ENCODE results near the gene NUMA1.

The NUMA1 gene

DNA sequence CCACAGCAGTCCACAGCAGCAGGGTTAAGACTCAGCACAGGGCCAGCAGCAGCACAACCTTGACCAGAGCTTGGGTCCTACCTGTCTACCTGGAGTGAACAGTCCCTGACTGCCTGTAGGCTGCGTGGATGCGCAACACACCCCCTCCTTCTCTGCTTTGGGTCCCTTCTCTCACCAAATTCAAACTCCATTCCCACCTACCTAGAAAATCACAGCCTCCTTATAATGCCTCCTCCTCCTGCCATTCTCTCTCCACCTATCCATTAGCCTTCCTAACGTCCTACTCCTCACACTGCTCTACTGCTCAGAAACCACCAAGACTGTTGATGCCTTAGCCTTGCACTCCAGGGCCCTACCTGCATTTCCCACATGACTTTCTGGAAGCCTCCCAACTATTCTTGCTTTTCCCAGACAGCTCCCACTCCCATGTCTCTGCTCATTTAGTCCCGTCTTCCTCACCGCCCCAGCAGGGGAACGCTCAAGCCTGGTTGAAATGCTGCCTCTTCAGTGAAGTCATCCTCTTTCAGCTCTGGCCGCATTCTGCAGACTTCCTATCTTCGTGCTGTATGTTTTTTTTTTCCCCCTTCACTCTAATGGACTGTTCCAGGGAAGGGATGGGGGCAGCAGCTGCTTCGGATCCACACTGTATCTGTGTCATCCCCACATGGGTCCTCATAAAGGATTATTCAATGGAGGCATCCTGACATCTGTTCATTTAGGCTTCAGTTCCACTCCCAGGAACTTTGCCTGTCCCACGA is 78.3 kb downstream of the NUMA1 start:
- ATAC-seq (ENCODE audit: low read depth) (peak; percentile 6; the same call in 1 of the 3 replicates), DNase-seq (ENCODE audit: low spot score) (no peak)
- peaks cover 50% of the 10 kb centered on the region for H3K36me3 ChIP-seq (ENCODE audit: low read depth)
- no peak overlapping the region for H3K4me3 ChIP-seq (ENCODE audit: severe bottlenecking)
- TF ChIP-seq, protein P1, sequence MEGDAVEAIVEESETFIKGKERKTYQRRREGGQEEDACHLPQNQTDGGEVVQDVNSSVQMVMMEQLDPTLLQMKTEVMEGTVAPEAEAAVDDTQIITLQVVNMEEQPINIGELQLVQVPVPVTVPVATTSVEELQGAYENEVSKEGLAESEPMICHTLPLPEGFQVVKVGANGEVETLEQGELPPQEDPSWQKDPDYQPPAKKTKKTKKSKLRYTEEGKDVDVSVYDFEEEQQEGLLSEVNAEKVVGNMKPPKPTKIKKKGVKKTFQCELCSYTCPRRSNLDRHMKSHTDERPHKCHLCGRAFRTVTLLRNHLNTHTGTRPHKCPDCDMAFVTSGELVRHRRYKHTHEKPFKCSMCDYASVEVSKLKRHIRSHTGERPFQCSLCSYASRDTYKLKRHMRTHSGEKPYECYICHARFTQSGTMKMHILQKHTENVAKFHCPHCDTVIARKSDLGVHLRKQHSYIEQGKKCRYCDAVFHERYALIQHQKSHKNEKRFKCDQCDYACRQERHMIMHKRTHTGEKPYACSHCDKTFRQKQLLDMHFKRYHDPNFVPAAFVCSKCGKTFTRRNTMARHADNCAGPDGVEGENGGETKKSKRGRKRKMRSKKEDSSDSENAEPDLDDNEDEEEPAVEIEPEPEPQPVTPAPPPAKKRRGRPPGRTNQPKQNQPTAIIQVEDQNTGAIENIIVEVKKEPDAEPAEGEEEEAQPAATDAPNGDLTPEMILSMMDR (IDR thresholded peaks at IDR 0.05; ENCODE audit: poor library complexity, severe bottlenecking): no peak
- H3K27ac ChIP-seq (ENCODE audit: poor library complexity, severe bottlenecking): no peak overlapping the region
- H3K9me3 ChIP-seq (ENCODE audit: severe bottlenecking): no peaks in the 10 kb centered on the region
- no peaks in the 10 kb centered on the region for H3K27me3 ChIP-seq (ENCODE audit: insufficient read depth, poor library complexity, severe bottlenecking)
- H3K4me1 ChIP-seq (ENCODE audit: insufficient read depth, poor library complexity, severe bottlenecking): no peaks in the 10 kb centered on the region

GRCh38 chr11:72001285-72001684 is 79.1 kb downstream of the NUMA1 start:
- H3K36me3 ChIP-seq (ENCODE audit: low read depth): peaks cover 42% of the 10 kb centered on the region
- TF ChIP-seq, protein P1 (IDR thresholded peaks at IDR 0.05; ENCODE audit: poor library complexity, severe bottlenecking): no peak
- DNase-seq (ENCODE audit: low spot score) (no peak), ATAC-seq (ENCODE audit: low read depth) (no peak; the same call in 2 of the 3 replicates)
- no peak overlapping the region for H3K27ac ChIP-seq (ENCODE audit: poor library complexity, severe bottlenecking)
- no peaks in the 10 kb centered on the region for H3K4me1 ChIP-seq (ENCODE audit: insufficient read depth, poor library complexity, severe bottlenecking)
- no peak overlapping the region for H3K4me3 ChIP-seq (ENCODE audit: severe bottlenecking)
- H3K9me3 ChIP-seq (ENCODE audit: severe bottlenecking): no peaks in the 10 kb centered on the region
- no peaks in the 10 kb centered on the region for H3K27me3 ChIP-seq (ENCODE audit: insufficient read depth, poor library complexity, severe bottlenecking)

- no peaks in the 10 kb centered on the region for H3K27me3 ChIP-seq (ENCODE audit: insufficient read depth, poor library complexity, severe bottlenecking)
- no peaks in the 10 kb centered on the region for H3K4me1 ChIP-seq (ENCODE audit: insufficient read depth, poor library complexity, severe bottlenecking)
- no peaks in the 10 kb centered on the region for H3K9me3 ChIP-seq (ENCODE audit: severe bottlenecking)
- no peak for DNase-seq (ENCODE audit: low spot score)
- no peak for ATAC-seq (ENCODE audit: low read depth)
- no peak overlapping the region for H3K4me3 ChIP-seq (ENCODE audit: severe bottlenecking)
- H3K36me3 ChIP-seq (ENCODE audit: low read depth): peaks cover 33% of the 10 kb centered on the region
- no peak overlapping the region for H3K27ac ChIP-seq (ENCODE audit: poor library complexity, severe bottlenecking)
- TF ChIP-seq, protein P1 (IDR thresholded peaks at IDR 0.05; ENCODE audit: poor library complexity, severe bottlenecking): no peak
Observed at GRCh38 chr11:72000202-72000867, 80.0 kb downstream of the NUMA1 start.

GRCh38 chr11:71999798-72000197 is 80.5 kb downstream of the NUMA1 start:
- Histone ChIP-seq H3K4me3 (ENCODE audit: severe bottlenecking) (no peak overlapping the region), H3K4me1 (ENCODE audit: insufficient read depth, poor library complexity, severe bottlenecking) (no peaks in the 10 kb centered on the region), H3K27me3 (ENCODE audit: insufficient read depth, poor library complexity, severe bottlenecking) (no peaks in the 10 kb centered on the region), H3K27ac (ENCODE audit: poor library complexity, severe bottlenecking) (no peak overlapping the region), H3K36me3 (ENCODE audit: low read depth) (peaks cover 27% of the 10 kb centered on the region), H3K9me3 (ENCODE audit: severe bottlenecking) (no peaks in the 10 kb centered on the region)
- ATAC-seq (ENCODE audit: low read depth) (no peak), DNase-seq (ENCODE audit: low spot score) (no peak)
- TF ChIP-seq, protein P1 (IDR thresholded peaks at IDR 0.05; ENCODE audit: poor library complexity, severe bottlenecking): no peak

DNA sequence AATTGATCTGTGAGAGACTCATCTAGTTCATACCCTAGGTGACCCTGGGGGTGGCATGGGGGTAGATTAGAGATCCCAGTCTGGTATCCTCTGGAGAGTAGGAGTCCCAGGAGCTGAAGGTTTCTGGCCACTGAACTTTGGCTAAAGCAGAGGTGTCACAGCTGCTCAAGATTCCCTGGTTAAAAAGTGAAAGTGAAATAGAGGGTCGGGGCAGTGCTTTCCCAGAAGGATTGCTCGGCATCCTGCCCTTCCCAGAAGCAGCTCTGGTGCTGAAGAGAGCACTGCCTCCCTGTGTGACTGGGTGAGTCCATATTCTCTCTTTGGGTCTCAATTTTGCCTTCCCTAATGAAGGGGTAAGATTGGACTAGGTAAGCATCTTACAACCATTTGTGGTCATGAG is 81.0 kb downstream of the NUMA1 start:
- TF ChIP-seq, protein P1 (IDR thresholded peaks at IDR 0.05; ENCODE audit: poor library complexity, severe bottlenecking): no peak
- H3K4me3 ChIP-seq (ENCODE audit: severe bottlenecking): no peak overlapping the region

More for the DNA sequence above, 81.0 kb downstream of the NUMA1 start:
- Histone ChIP-seq H3K27ac (ENCODE audit: poor library complexity, severe bottlenecking) (no peak overlapping the region), H3K36me3 (ENCODE audit: low read depth) (peaks cover 23% of the 10 kb centered on the region), H3K4me1 (ENCODE audit: insufficient read depth, poor library complexity, severe bottlenecking) (no peaks in the 10 kb centered on the region), H3K9me3 (ENCODE audit: severe bottlenecking) (no peaks in the 10 kb centered on the region), H3K27me3 (ENCODE audit: insufficient read depth, poor library complexity, severe bottlenecking) (no peaks in the 10 kb centered on the region)
- DNase-seq (ENCODE audit: low spot score) (no peak), ATAC-seq (ENCODE audit: low read depth) (peak; percentile 7; the same call in 1 of the 3 replicates)
